Spleen (tissue), 7 donors: Measurements from ENCODE around the gene RRP12.

ENCODE experiments used
- CTCF ChIP-seq, 11 experiments: fragments of 200-600 bp in 7 of 11; fragments of 450-650 bp in 4 of 11; sonication (generic) in 4 of 11; IDR thresholded peaks in 8 of 11; conservative IDR thresholded peaks in 3 of 11; 1 replicate in 7 of 11; 2 replicates in 4 of 11; pipeline versions ENCODE4 v1.4.0 to v1.8.0; 2016 to 2021; ENCODE audit warnings: antibody characterized with exemption in 11 of 11, inconsistent platforms in 4 of 11, mild to moderate bottlenecking in 1 of 11
- POLR2A ChIP-seq, 3 donors: fragments of 450-650 bp; IDR thresholded peaks; one replicate each; pipeline ENCODE4 v1.5.1; 2017; ENCODE audit warnings: antibody characterized with exemption in 3 of 3, mild to moderate bottlenecking in 1 of 3
- POLR2AphosphoS5 ChIP-seq, 3 donors: sonication (generic); formaldehyde crosslinking; IDR thresholded peaks; one replicate each; pipeline ENCODE4 v1.5.1; 2017; ENCODE audit warnings: antibody characterized with exemption in 3 of 3
- donor health status: DM: no; HTN: no; CAD: no; lungs with moderate emphysema.
- donor health status: DM: no; HTN: no; CAD: no.
- donor health status: DM: no; HTN: no; CAD: no.

GRCh38 chr10:97347317-97347716 is 53.8 kb downstream of the RRP12 start:
- TF ChIP-seq CTCF (IDR thresholded peaks at IDR 0.05 in 8 of 11, conservative IDR thresholded peaks at IDR 0.05 in 3 of 11) = no peak
- no peak for TF ChIP-seq POLR2AphosphoS5 (IDR thresholded peaks at IDR 0.05)
- no peak for TF ChIP-seq POLR2A (IDR thresholded peaks at IDR 0.05)
